Measurements from ENCODE around the gene SSX2IP. TPM values are rescaled to one million over a fixed set of nuclear protein-coding genes. Genes with fewer than 3 reads are reported as not detected.

SSX2IP gene, protein sequence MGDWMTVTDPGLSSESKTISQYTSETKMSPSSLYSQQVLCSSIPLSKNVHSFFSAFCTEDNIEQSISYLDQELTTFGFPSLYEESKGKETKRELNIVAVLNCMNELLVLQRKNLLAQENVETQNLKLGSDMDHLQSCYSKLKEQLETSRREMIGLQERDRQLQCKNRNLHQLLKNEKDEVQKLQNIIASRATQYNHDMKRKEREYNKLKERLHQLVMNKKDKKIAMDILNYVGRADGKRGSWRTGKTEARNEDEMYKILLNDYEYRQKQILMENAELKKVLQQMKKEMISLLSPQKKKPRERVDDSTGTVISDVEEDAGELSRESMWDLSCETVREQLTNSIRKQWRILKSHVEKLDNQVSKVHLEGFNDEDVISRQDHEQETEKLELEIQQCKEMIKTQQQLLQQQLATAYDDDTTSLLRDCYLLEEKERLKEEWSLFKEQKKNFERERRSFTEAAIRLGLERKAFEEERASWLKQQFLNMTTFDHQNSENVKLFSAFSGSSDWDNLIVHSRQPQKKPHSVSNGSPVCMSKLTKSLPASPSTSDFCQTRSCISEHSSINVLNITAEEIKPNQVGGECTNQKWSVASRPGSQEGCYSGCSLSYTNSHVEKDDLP
- total RNA-seq (2022; extraction: Qiagen RNA extraction), result 10.5 to 14.9 TPM (median 12.5 TPM) in 5 replicates

DNA sequence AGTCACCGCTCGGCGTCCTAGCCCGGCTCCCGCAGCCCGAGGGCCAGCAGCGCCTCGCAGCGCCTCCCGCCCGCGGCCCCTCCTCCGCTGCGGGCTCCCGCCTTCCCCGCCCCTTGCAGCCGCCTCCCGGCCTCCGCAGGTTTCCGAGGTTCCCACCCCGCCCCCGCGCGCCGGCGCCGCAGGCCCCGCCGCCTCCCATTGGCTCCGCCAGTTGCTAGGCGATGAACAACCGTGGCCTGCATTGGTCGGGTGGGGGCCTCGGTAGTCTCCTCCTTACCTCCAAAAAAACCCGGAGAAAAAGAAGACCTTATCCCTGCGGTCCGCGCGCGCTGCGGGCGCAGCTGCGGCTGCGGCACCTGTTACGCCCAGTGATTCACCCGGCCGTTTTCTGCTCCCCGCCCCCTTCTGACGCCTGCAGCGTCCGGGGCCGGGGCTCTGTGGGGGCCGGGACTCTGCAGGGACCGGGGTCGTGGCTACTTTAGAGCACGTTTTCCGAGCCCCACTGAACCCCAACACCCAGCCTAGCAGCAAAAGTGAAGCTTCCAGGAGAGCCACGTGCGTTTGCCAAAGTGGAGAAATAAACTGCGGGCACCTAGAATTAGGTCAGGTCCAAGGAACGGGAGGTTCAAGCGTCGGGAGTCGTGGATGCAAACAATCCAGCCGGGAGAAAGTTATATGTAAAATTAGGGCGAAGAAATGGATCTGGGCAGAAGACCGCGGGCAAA, at the start of gene SSX2IP:
Gene SSX2IP (minus strand): TSS at position 65 of the 725 bp plus-strand sequence. CDS start 19,242 bp downstream, outside the sequence.

Other genes with a start within 250 kb of the SSX2IP start
- gene RPF1, start 211.2 kb downstream of the SSX2IP start, total RNA-seq (2022; extraction: Qiagen RNA extraction), result 26.9 to 35.2 TPM (median 32.6 TPM) in 5 replicates
- 0.63 to 1.6 TPM (median 1.5 TPM) in 5 replicates for gene SPATA1, start 184.1 kb downstream of the SSX2IP start, total RNA-seq (2022; extraction: Qiagen RNA extraction)
- 161 to 201 TPM (median 196 TPM) in 5 replicates for gene GNG5, start 183.9 kb downstream of the SSX2IP start, total RNA-seq (2022; extraction: Qiagen RNA extraction)
- gene CTBS, start 116.0 kb downstream of the SSX2IP start, total RNA-seq (2022; extraction: Qiagen RNA extraction), result 5.2 to 7.0 TPM (median 5.8 TPM) in 5 replicates
- gene LPAR3, start 202.7 kb upstream of the SSX2IP start, total RNA-seq (2022; extraction: Qiagen RNA extraction), result 0.26 to 0.37 TPM (median 0.33 TPM) in 5 replicates

Data from A549 treated with Hydrocortisone at 1 μM for 4 hours (cell line).